Measurements from ENCODE around the gene HNRNPH2. TPM values are rescaled to one million over a fixed set of nuclear protein-coding genes. Genes with fewer than 3 reads are reported as not detected.

HNRNPH2 gene
- total and polyA plus RNA-seq, 10 of the 15 experiments (the other 5 are each of a cell fraction or from before 2014, with no cell fraction given), result 34.5 to 102 (median 61.4) TPM

DNA sequence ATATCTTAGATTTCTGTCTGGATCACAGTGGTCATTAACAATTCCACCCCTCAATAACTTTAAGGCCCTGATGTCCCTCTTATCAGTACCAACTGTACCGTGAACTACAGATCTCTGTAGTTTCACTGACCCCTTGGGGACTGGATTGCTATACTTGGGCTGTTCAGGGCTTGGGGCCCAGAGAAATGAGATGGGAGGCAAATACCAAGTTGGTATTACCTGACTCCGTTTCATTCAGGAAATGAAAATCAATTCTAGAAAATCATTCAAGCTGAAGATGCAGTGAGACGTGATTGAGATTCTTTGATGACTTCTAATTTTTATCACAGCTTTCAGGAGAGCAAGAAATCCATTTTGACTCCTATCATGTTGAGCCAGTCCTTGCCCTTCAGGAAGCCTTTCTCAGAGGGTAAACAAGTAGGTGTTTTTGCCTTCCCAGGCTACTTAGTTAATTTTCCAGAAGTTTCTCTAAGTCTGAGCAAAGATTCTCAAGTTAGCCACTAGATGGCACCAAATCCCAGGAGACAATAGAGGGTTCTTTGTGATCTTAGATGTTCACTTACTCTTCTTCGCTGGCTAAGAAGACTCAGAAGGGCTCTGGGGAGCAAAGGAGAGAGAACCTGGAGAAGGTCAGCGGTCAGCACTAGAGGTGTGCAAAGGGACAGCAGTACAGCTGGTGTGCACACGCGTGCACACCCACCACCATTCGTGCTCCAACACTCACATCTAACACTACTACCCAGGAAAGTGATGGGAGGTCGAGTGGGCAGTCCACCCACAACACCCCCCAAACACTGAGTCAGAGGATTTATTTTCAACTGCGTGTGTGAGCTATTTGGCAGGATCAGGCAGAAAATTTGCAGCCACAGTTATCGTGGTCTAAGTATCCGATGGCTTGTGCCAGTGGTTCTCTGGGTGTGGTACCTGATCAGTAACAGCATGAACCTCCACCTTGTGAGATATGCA lies 7.4 kb downstream of the HNRNPH2 start (continued):
- no peak for TF ChIP-seq ZNF217 (IDR thresholded peaks at IDR 0.05)
- no peak for TF ChIP-seq CEBPZ (IDR thresholded peaks at IDR 0.05; ENCODE audit: low read depth, low read length)
- no peak for TF ChIP-seq POLR2AphosphoS5 (IDR thresholded peaks at IDR 0.05; ENCODE audit: low read length)
- no peak for TF ChIP-seq NFYB (IDR thresholded peaks at IDR 0.05; ENCODE audit: insufficient read depth, low read depth, low read length)
- no peak for TF ChIP-seq DPF2 (IDR thresholded peaks at IDR 0.05)
- TF ChIP-seq SMAD5 (IDR thresholded peaks at IDR 0.05; ENCODE audit: low read depth), result no peak
- no peak for TF ChIP-seq TBL1XR1 (IDR thresholded peaks at IDR 0.05; ENCODE audit: low read depth, low read length)
- TF ChIP-seq NFIC (IDR thresholded peaks at IDR 0.05; ENCODE audit: low read depth, low read length), result no peak
- TF ChIP-seq, protein P1, sequence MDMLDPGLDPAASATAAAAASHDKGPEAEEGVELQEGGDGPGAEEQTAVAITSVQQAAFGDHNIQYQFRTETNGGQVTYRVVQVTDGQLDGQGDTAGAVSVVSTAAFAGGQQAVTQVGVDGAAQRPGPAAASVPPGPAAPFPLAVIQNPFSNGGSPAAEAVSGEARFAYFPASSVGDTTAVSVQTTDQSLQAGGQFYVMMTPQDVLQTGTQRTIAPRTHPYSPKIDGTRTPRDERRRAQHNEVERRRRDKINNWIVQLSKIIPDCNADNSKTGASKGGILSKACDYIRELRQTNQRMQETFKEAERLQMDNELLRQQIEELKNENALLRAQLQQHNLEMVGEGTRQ (IDR thresholded peaks at IDR 0.05; ENCODE audit: borderline replicate concordance, low read depth, low read length), result no peak
- no peak for TF ChIP-seq EP300 (IDR thresholded peaks at IDR 0.05; ENCODE audit: borderline replicate concordance in 1 of 2, control insufficient read depth in 1 of 2, low read depth in 2 of 2, low read length in 2 of 2)
- TF ChIP-seq ZZZ3 (IDR thresholded peaks at IDR 0.05; ENCODE audit: control insufficient read depth, insufficient read length, low read depth), result no peak
- TF ChIP-seq CBFB (IDR thresholded peaks at IDR 0.05; ENCODE audit: low read depth), result no peak
- peak; percentile 33 for TF ChIP-seq SKIL (IDR thresholded peaks at IDR 0.05; ENCODE audit: low read depth, poor library complexity, severe bottlenecking)
- TF ChIP-seq E2F8 (IDR thresholded peaks at IDR 0.05; ENCODE audit: low read depth, partially characterized antibody), result no peak
- TF ChIP-seq MTA3 (IDR thresholded peaks at IDR 0.05; ENCODE audit: borderline replicate concordance, low read length), result no peak
- TF ChIP-seq KAT2A (conservative IDR thresholded peaks at IDR 0.05; ENCODE audit: control insufficient read depth, low read depth, low read length), result no peak
- 0 out of 2 replicates have a peak, but pooled peaks have one; percentile 9 for TF ChIP-seq IKZF1 (conservative IDR thresholded peaks at IDR 0.05)
- no peak for TF ChIP-seq BMI1 (IDR thresholded peaks at IDR 0.05; ENCODE audit: borderline replicate concordance)
